ENCODE data around the gene RBMS3.

Gene RBMS3

GRCh38 chr3:29827756-29828155, 546.9 kb downstream of the RBMS3 start:
- no peak for DNase-seq

GRCh38 chr3:29829340-29829739, 548.5 kb downstream of the RBMS3 start:
- no peak for DNase-seq

DNA sequence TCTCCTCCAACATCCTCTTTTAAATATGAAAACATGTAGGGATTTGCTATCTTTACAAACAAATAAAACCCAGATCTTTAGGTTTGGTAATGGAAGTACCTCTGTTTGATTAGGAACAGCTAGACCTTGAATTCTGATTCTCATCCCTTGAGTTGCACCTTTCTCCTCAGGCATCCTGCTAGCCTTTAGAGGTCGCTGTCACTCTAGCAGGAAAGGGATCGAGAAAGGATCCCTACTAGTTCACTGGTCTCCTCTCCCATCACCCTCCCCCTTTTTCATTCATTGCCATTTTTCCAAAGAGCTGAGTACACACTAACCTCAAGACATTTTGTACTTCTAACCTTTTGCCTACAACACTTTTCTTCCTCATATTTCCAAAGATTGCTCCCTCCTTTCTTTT, 569.8 kb downstream of the RBMS3 start:
- DNase-seq, result no peak

DNA sequence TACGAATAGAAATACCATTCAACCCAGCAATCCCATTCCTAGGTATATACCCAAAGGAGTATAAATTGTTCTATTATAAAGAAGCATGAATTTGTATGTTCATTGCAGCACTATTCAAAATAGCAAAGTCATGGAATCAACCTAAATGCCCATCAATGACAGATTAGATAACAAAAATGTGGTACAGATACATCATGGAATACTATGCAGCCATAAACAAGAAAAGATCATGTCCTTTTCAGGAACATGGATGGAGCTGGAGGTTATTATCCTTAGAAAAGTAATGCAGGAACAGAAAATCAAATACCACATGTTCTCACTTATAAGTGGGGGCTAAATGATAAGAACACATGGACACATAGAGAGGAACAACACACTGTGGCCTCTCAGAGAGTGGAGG, 571.9 kb downstream of the RBMS3 start:
- DNase-seq, result no peak

- no peak for DNase-seq
These were observed 573.0 kb downstream of the RBMS3 start for GRCh38 chr3:29853841-29854397.

DNA sequence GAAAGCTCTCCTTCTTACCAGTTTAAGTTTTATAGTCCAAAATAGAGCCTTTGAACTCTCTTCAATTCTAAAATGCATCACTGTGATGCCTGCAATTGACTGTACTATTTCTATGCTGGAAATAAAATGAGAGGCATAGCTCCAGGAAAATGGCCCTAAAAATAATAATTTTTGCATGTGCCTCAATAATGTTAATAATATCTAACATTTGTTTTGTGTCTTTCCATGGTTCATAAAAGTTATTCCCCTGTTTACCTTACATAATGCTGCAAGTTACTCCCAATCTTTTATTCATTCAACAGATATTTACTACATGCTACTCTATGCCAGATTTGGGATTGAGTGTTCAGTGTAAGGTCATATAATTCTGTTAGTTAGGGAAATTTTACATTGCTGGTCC, 574.0 kb downstream of the RBMS3 start:
- DNase-seq, result no peak

DNA sequence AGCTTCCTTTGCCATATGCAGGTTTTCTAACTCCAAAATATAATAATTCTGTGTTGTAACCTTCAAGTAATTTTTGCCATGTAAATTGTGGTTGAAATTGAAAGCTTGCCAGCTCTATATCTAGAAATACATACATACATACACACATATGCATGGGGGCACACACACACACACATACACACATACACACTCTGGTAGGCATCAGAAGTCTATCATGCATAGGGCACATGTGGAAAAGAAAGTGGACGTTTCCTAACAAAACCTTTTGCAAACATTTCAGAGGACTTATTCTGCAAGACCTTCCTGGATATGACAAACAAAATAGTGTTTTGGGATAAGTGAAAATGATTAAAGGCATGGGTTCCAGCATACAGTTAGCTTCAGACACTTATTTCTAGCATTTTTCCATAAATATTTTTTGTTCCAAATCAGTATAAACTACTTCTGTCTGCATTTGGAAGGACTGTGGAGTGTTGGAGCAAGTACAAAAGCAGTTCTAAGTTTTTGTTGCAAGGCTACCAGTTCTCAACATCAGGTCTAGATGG, 578.9 kb downstream of the RBMS3 start:
- no peak for DNase-seq

GRCh38 chr3:29864809-29865208, 583.9 kb downstream of the RBMS3 start:
- no peak for DNase-seq

DNA sequence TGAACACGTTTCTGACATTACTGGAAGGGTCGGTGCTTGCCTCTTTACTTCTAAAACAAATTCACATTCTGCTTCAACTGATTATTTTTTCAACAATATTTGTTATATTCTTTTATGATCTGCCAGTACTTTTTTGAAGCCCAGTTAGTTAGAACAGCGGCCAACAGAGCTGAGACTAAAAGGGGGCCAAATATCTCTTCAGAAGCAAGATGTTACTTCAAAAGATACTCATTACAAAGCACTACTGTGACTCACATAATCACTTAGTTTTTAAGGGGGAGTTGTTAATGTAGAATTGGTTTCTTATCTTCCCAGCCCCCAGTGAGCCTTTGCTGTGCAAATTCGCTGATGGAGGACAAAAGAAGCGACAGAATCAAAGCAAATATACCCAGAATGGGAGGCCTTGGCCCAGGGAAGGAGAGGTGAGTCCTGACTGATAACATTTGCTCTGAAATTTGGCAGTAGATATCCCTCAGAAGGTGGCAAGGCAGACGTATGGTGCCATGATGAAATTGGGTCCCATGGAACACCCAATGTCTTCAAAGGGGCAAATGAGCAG, 587.8 kb downstream of the RBMS3 start:
- no peak for DNase-seq

GRCh38 chr3:29870136-29870535, 589.3 kb downstream of the RBMS3 start:
- DNase-seq, result no peak

GRCh38 chr3:29871087-29871486, 590.2 kb downstream of the RBMS3 start:
- no peak for DNase-seq

- DNase-seq, result no peak
These were observed 599.9 kb downstream of the RBMS3 start for GRCh38 chr3:29880809-29881208.

DNA sequence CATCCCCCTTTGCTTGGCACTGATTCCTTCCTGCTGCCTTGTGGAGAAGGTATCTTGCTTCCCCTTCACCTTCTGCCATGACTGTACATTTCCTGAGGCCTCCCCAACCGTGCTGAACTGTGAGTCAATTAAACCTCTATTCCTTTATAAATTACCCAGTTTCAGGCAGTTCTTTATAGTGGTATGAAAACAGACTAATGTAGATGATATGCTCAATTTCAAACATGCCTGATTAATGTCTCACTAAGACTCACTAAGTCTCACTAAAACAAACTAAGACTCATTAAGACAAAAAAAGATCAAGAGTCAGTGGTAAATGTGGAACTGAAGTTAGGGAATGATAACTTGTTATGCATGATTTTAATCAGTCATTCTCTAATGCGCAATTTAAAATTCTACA, 606.6 kb downstream of the RBMS3 start:
- no peak for DNase-seq

DNA sequence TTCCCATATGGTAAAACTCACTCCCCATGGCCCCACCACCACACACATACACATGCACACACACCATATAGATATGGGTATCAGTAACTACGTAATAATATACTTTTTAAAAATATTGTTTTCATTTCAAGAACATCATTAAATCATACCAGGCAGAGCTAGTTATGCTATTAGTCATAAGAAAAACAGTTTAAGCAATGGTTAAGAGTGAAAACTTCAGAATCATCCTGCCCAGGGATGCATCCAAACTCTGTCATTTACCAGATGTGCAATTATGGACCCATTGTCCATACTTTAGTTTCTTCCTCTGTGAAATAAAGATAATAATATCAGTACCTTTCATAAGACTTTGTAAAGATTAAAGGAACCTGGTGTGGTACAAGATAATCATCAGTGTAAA, 608.3 kb downstream of the RBMS3 start:
- no peak for DNase-seq

GRCh38 chr3:29890801-29891200, 609.9 kb downstream of the RBMS3 start:
- DNase-seq, result no peak

GRCh38 chr3:29892976-29893554, 612.2 kb downstream of the RBMS3 start:
- no peak for DNase-seq

DNA sequence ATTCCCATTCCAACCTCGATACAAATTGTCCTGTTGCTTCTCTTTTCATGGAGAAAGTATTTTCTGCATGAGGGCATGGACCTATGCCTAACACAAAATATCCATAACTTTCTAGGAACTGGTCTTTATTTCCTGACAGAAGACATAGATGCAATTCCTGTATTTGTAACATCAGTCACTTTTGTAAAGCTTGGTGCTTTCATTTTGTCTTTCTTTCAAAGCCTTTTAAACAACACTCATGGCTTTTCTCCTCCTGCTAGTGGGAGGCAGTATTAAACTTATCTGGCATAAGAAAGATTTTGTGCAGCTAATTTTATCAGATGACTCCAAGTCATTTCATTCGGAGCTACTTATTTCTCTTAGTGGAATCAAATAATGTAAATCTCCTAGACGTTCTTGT, 616.0 kb downstream of the RBMS3 start:
- no peak for DNase-seq

- DNase-seq, result no peak
These were observed 617.5 kb downstream of the RBMS3 start for GRCh38 chr3:29898171-29898965.

GRCh38 chr3:29899021-29899420, 618.1 kb downstream of the RBMS3 start:
- DNase-seq, result no peak

GRCh38 chr3:29901097-29901496, 620.2 kb downstream of the RBMS3 start:
- DNase-seq, result no peak

DNA sequence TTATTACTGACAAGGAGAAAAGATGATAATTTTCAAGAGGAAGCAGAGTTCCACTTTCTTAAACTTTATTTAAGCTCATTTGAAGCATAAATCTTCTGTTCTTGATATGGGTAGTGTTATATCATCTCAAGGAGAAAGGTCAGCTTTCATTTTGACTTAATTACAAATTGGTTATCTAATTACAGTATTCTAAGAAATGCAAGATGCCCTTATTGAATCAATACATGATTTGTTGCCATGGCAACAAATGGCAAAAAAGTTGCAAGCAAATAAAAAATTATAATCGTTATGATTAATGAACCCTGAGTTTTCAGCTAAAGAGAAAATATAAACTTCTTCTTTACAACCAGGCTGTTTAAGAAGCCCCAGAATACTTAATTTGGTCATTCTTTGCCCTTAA, 622.7 kb downstream of the RBMS3 start:
- no peak for DNase-seq

- no peak for DNase-seq
These were observed 626.0 kb downstream of the RBMS3 start for GRCh38 chr3:29906906-29907305.

- DNase-seq, result no peak
These were observed 631.9 kb downstream of the RBMS3 start for GRCh38 chr3:29912600-29913288.

Measured in Kasumi-1 (cell line).